ENCODE measurements around the gene METRNL.
"Not testable (repeated sequence)": the region's sequence is repeated elsewhere in the genome, so short reads cannot be mapped to it uniquely, and the experiment has no call there.

- TF ChIP-seq, protein P1, sequence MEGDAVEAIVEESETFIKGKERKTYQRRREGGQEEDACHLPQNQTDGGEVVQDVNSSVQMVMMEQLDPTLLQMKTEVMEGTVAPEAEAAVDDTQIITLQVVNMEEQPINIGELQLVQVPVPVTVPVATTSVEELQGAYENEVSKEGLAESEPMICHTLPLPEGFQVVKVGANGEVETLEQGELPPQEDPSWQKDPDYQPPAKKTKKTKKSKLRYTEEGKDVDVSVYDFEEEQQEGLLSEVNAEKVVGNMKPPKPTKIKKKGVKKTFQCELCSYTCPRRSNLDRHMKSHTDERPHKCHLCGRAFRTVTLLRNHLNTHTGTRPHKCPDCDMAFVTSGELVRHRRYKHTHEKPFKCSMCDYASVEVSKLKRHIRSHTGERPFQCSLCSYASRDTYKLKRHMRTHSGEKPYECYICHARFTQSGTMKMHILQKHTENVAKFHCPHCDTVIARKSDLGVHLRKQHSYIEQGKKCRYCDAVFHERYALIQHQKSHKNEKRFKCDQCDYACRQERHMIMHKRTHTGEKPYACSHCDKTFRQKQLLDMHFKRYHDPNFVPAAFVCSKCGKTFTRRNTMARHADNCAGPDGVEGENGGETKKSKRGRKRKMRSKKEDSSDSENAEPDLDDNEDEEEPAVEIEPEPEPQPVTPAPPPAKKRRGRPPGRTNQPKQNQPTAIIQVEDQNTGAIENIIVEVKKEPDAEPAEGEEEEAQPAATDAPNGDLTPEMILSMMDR (IDR thresholded peaks at IDR 0.05) = not testable (repeated sequence)
- TF ChIP-seq, protein P2, sequence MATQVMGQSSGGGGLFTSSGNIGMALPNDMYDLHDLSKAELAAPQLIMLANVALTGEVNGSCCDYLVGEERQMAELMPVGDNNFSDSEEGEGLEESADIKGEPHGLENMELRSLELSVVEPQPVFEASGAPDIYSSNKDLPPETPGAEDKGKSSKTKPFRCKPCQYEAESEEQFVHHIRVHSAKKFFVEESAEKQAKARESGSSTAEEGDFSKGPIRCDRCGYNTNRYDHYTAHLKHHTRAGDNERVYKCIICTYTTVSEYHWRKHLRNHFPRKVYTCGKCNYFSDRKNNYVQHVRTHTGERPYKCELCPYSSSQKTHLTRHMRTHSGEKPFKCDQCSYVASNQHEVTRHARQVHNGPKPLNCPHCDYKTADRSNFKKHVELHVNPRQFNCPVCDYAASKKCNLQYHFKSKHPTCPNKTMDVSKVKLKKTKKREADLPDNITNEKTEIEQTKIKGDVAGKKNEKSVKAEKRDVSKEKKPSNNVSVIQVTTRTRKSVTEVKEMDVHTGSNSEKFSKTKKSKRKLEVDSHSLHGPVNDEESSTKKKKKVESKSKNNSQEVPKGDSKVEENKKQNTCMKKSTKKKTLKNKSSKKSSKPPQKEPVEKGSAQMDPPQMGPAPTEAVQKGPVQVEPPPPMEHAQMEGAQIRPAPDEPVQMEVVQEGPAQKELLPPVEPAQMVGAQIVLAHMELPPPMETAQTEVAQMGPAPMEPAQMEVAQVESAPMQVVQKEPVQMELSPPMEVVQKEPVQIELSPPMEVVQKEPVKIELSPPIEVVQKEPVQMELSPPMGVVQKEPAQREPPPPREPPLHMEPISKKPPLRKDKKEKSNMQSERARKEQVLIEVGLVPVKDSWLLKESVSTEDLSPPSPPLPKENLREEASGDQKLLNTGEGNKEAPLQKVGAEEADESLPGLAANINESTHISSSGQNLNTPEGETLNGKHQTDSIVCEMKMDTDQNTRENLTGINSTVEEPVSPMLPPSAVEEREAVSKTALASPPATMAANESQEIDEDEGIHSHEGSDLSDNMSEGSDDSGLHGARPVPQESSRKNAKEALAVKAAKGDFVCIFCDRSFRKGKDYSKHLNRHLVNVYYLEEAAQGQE (IDR thresholded peaks at IDR 0.05; ENCODE audit: insufficient read depth in 1 of 2, low read depth in 2 of 2, low read length in 1 of 2) = not testable (repeated sequence)
- TF ChIP-seq POLR2AphosphoS5 (IDR thresholded peaks at IDR 0.05; ENCODE audit: low read depth, low read length); SIN3A (IDR thresholded peaks at IDR 0.05; ENCODE audit: borderline replicate concordance, insufficient read depth, low read depth, low read length): not testable (repeated sequence)
Measured at GRCh38 chr17:83134456-83134855, 55.0 kb downstream of the METRNL start.

Data from Panc1 (cell line).